ENCODE data around the gene ZBTB7C. TPM values are rescaled to one million over a fixed set of nuclear protein-coding genes. Genes with fewer than 3 reads are reported as not detected.

The ZBTB7C gene
- polyA plus RNA-seq, 2 of the 4 experiments (the other 2 are of a cell fraction), result 0.10 to 0.12 TPM

DNA sequence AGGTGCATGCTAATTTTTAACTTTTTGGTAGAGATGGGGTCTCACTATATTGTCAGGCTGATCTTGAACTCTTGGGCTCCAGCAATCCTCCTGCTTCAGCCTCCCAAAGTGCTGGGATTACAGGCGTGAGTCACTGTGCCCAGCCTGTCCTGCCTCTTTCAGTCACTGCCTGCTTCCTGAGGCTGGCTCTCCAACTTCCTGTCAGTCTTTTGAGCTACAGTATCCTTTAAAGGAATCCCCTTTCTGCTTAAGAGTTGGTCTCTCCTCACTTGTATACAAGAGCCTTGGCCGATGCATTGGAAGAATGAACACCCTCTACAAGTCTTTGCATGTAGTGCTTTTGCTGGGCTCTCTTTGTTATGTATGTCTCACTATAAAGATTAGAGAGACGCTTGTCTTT is 390.3 kb downstream of the ZBTB7C start:
- WGBS (ENCODE audit: missing lambda C conversion rate), result 73% methylated on average over 3 of the region's 3 CpGs
- FAIRE-seq, result no peak

DNA sequence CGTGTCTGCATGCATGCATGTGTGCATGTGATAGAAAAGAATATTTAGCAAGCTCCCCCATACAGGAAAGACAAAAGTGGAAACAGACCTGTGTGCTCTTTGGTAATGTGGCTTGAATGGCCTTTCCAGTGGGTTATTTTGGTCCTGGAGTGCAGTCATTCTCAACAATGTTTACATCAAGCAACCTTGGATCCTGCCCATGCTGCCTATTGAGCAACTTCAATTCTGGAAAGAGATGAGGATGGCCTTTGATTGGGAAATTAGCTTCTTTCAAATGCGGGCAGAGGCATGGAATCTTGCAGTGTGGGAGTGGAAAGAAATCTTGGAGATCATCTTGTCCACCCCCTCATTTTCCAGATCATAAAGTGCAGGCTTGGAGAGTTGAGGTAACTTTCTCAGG is 391.5 kb downstream of the ZBTB7C start:
- WGBS (ENCODE audit: missing lambda C conversion rate), result 60% methylated on average over 2 of the region's 2 CpGs
- peaks cover 38% of the 10 kb centered on the region for H3K4me1 ChIP-seq
- peak; percentile 51 to 56; a peak in 2 of 4 replicates for TF ChIP-seq CEBPB (IDR thresholded peaks at IDR 0.05)
- TF ChIP-seq BHLHE40 (IDR thresholded peaks at IDR 0.05; ENCODE audit: low read depth, low read length), result no peak
- TF ChIP-seq ZC3H11A (IDR thresholded peaks at IDR 0.05), result no peak
- TF ChIP-seq TFCP2L1 (CRISPR knock-in tag; IDR thresholded peaks at IDR 0.05), result no peak
- TF ChIP-seq POLR2AphosphoS2 (conservative IDR thresholded peaks at IDR 0.05; ENCODE audit: low read length), result no peak
- TF ChIP-seq CBX8 (IDR thresholded peaks at IDR 0.05), result no peak
- TF ChIP-seq ELK1 (IDR thresholded peaks at IDR 0.05; ENCODE audit: low read depth, low read length), result no peak
- no peak for TF ChIP-seq CHD4 (IDR thresholded peaks at IDR 0.05; ENCODE audit: borderline replicate concordance)
- 0 out of 5 replicates have a peak, but pooled peaks of 1 of the 2 experiments have one; percentile 21 for TF ChIP-seq EP300 (IDR thresholded peaks at IDR 0.05)
- no peak for TF ChIP-seq POLR2A (IDR thresholded peaks at IDR 0.05; ENCODE audit: low read length)
- 0 out of 3 replicates have a peak overlapping the region, but pooled peaks have one; percentile 13 for H3K4me2 ChIP-seq
- DNase-seq (ENCODE audit: low read depth in 1 of 2, low spot score in 1 of 2), result no peak
- H3K4me3 ChIP-seq, result no peak overlapping the region
- H3K27ac ChIP-seq, result peak overlapping the region; percentile 44 to 91; a peak in 5 of 6 replicates
- ATAC-seq, result no peak
- POLR2A ChIA-PET, result no interaction called here
- CTCF ChIA-PET, result interaction anchor here (1.2 to 2.2 kb wide), 5 partner anchors 11 to 22 kb away, joined by 3 to 11 read pairs (median 3); no protein-coding TSS in a partner anchor
- H3K9me3 ChIP-seq, result no peaks in the 10 kb centered on the region
- FAIRE-seq, result no peak

More for the DNA sequence above, 390.3 kb downstream of the ZBTB7C start:
- Histone ChIP-seq H3K27ac (peak overlapping the region; percentile 44 to 91), H3K4me2 (no peak overlapping the region), H3K4me1 (peaks cover 51% of the 10 kb centered on the region), H3K4me3 (no peak overlapping the region), H3K9me3 (no peaks in the 10 kb centered on the region)
- DNase-seq (ENCODE audit: low read depth in 1 of 2, low spot score in 1 of 2) (no peak), ATAC-seq (no peak)
- ChIA-PET POLR2A (no interaction called here), CTCF (interaction anchor here (1.3 to 1.8 kb wide), 2 partner anchors 13 to 86 kb away, joined by 3 to 6 read pairs; no protein-coding TSS in a partner anchor)
- no peak for TF ChIP-seq KDM1A (IDR thresholded peaks at IDR 0.05; ENCODE audit: low read depth)
- TF ChIP-seq ZSCAN20 (CRISPR knock-in tag; IDR thresholded peaks at IDR 0.05), result no peak
- no peak for TF ChIP-seq FOSB (CRISPR knock-in tag; IDR thresholded peaks at IDR 0.05)
- no peak for TF ChIP-seq E2F6 (IDR thresholded peaks at IDR 0.05; ENCODE audit: borderline replicate concordance, low read depth)
- TF ChIP-seq ZNF302 (CRISPR knock-in tag; IDR thresholded peaks at IDR 0.05), result no peak
- TF ChIP-seq HEYL (CRISPR knock-in tag; IDR thresholded peaks at IDR 0.05), result no peak

DNA sequence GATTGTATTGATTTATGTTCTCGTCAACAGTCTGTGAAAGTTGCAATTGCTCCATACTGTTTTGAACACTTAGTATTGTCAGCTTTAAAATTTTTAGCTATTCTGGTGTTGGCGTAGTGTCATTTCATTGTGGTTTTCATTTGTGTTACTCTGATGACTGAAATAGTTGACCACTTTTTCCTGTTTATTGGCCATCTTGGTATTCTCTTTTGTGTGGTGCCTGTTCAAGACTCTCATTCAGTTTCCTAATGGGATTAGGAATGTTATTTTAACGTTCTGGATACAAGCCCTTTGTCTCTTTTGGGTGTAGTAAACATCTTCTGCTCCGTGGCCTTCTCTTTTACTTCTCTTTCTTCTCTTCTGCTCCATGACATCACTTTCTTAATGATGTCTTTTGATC is 396.0 kb downstream of the ZBTB7C start:
- Histone ChIP-seq H3K4me1 (peaks cover 20% of the 10 kb centered on the region), H3K4me3 (no peak overlapping the region), H3K9me3 (no peaks in the 10 kb centered on the region), H3K4me2 (no peak overlapping the region), H3K27ac (peak overlapping the region in 1 of 2 experiments; percentile 10; a peak in 1 of 6 replicates)
- POLR2A ChIA-PET, result no interaction called here
- no peak for TF ChIP-seq ATOH8 (CRISPR knock-in tag; IDR thresholded peaks at IDR 0.05; ENCODE audit: low read depth)
- TF ChIP-seq GATA3 (IDR thresholded peaks at IDR 0.05; ENCODE audit: borderline replicate concordance), result no peak
- TF ChIP-seq SMC3 (IDR thresholded peaks at IDR 0.05), result no peak
- TF ChIP-seq RCOR1 (IDR thresholded peaks at IDR 0.05; ENCODE audit: low read depth, low read length), result no peak
- TF ChIP-seq FOSB (CRISPR knock-in tag; IDR thresholded peaks at IDR 0.05), result no peak
- no peak for TF ChIP-seq CBX8 (IDR thresholded peaks at IDR 0.05)
- no peak for TF ChIP-seq HDAC2 (IDR thresholded peaks at IDR 0.05)
- no peak for TF ChIP-seq ZFP36 (IDR thresholded peaks at IDR 0.05; ENCODE audit: borderline replicate concordance, partially characterized antibody)
- no peak for TF ChIP-seq SREBF2 (IDR thresholded peaks at IDR 0.05)
- CTCF ChIA-PET, result interaction anchor here (0.8 to 2.6 kb wide), 2 partner anchors 10 to 81 kb away, joined by 3 to 12 read pairs; no protein-coding TSS in a partner anchor
- FAIRE-seq (no peak), DNase-seq (ENCODE audit: low read depth in 1 of 2, low spot score in 1 of 2) (no peak), ATAC-seq (no peak)
- 63% methylated on average over 4 of the region's 4 CpGs for whole genome bisulfite sequencing (ENCODE audit: missing lambda C conversion rate)

Data from A549 (cell line).